HepG2 (cell line): ENCODE results near the gene CCDC6. TPM values are rescaled to one million over a fixed set of nuclear protein-coding genes. Genes with fewer than 3 reads are reported as not detected.

Experiments
- CBX2 ChIP-seq, 2 experiments: fragments of 200-600 bp in 1 of 2; sonication (generic); formaldehyde crosslinking in 1 of 2; IDR thresholded peaks; 2 replicates each; pipeline versions ENCODE4 v1.7.0 to v1.8.1; 2018 to 2022; ENCODE audit warnings: low read depth in 2 of 2, low read length in 1 of 2, mild to moderate bottlenecking in 1 of 2, missing genetic modification reagents in 1 of 2
- EP300 ChIP-seq, 3 experiments: sonication (generic) in 1 of 3; formaldehyde crosslinking in 1 of 3; IDR thresholded peaks; 2 replicates each; pipeline versions ENCODE4 v1.5.1 to v1.6.1; 2011 to 2020; ENCODE audit warnings: low read depth in 2 of 3, low read length in 2 of 3, borderline replicate concordance in 1 of 3, improper control_type of control experiment in 1 of 3, mild to moderate bottlenecking in 1 of 3, missing genetic modification reagents in 1 of 3, moderate library complexity in 1 of 3
- FOXK1 ChIP-seq: sonication (generic); formaldehyde crosslinking; IDR thresholded peaks from 2 replicates; pipeline ENCODE4 v1.4.0; 2020; ENCODE audit warnings: low read depth, missing genetic modification reagents, borderline replicate concordance
- MLLT10 ChIP-seq: sonication (generic); formaldehyde crosslinking; IDR thresholded peaks from 2 replicates; pipeline ENCODE4 v1.4.0; 2020; ENCODE audit warnings: missing genetic modification reagents
- PHF21A ChIP-seq: sonication (generic); formaldehyde crosslinking; IDR thresholded peaks from 2 replicates; pipeline ENCODE4 v1.5.0; 2020; ENCODE audit warnings: mild to moderate bottlenecking, missing genetic modification reagents
- YY1 ChIP-seq: IDR thresholded peaks from 2 replicates; pipeline ENCODE4 v1.6.1; 2011; ENCODE audit warnings: low read length, low read depth, moderate library complexity, mild to moderate bottlenecking; ENCODE audit not compliant: insufficient read depth, insufficient replicate concordance
- ZBTB33 ChIP-seq: sonication (generic); formaldehyde crosslinking; IDR thresholded peaks from 2 replicates; pipeline ENCODE4 v1.4.0; 2020; ENCODE audit warnings: missing genetic modification reagents
- ZFP36L1 ChIP-seq: sonication (generic); formaldehyde crosslinking; IDR thresholded peaks from 2 replicates; pipeline ENCODE4 v1.8.0; 2022; ENCODE audit warnings: mild to moderate bottlenecking, missing genetic modification reagents, moderate library complexity
- ZNF337 ChIP-seq: sonication (generic); formaldehyde crosslinking; IDR thresholded peaks from 2 replicates; pipeline ENCODE4 v1.5.1; 2020; ENCODE audit warnings: missing genetic modification reagents, low read depth, mild to moderate bottlenecking, borderline replicate concordance
- ZNF687 ChIP-seq: sonication (generic); formaldehyde crosslinking; IDR thresholded peaks from 2 replicates; pipeline ENCODE4 v1.5.1; 2020; ENCODE audit warnings: mild to moderate bottlenecking, missing genetic modification reagents, moderate library complexity
- ZNF775 ChIP-seq: sonication (generic); formaldehyde crosslinking; IDR thresholded peaks from 2 replicates; pipeline ENCODE4 v1.4.0; 2020; ENCODE audit warnings: missing genetic modification reagents, mild to moderate bottlenecking, moderate library complexity, borderline replicate concordance
- ZNF878 ChIP-seq: sonication (generic); formaldehyde crosslinking; IDR thresholded peaks from 2 replicates; pipeline ENCODE4 v1.8.1; 2023; ENCODE audit warnings: mild to moderate bottlenecking, missing genetic modification reagents, moderate library complexity
- ZSCAN29 ChIP-seq: sonication (generic); formaldehyde crosslinking; conservative IDR thresholded peaks from 2 replicates; pipeline ENCODE4 v1.4.0; 2020; ENCODE audit warnings: mild to moderate bottlenecking, missing genetic modification reagents
- polyA plus RNA-seq, 8 experiments: library from polyadenylated mRNA; depleted of rRNA in 3 of 8; stranded (reverse) in 7 of 8; unstranded in 1 of 8; fragments of >200 nt; fragmentation: Illumina TruSeq in 4 of 8; extraction: Trizol in 4 of 8; gene quantifications; 2 replicates each; pipeline versions ENCODE4 v1.2.1 to v1.2.3, GENCODE V29; 2011 to 2016; ENCODE audit warnings: low read depth in 4 of 8, missing spikeins in 1 of 8, mixed read lengths in 1 of 8; ENCODE audit not compliant: insufficient read depth in 1 of 8
- total RNA-seq, 5 experiments: library from RNA; depleted of rRNA; stranded (reverse); fragments of >200 nt; fragmentation: Illumina TruSeq; extraction: Trizol; gene quantifications; 2 replicates each; pipeline ENCODE4 v1.2.3, GENCODE V29; 2016; ENCODE audit warnings: low read depth in 1 of 5
- TF ChIP-seq, protein P1 (sequence below): sonication (generic); formaldehyde crosslinking; IDR thresholded peaks from 2 replicates; pipeline ENCODE4 v1.4.0; 2020; ENCODE audit warnings: mild to moderate bottlenecking, missing genetic modification reagents
- TF ChIP-seq, protein P2 (sequence below): sonication (generic); formaldehyde crosslinking; conservative IDR thresholded peaks from 2 replicates; pipeline ENCODE4 v1.8.0; 2022; ENCODE audit warnings: missing genetic modification reagents
- TF ChIP-seq, protein P3 (sequence below): sonication (generic); formaldehyde crosslinking; IDR thresholded peaks from 2 replicates; pipeline ENCODE4 v1.4.0; 2020; ENCODE audit warnings: missing genetic modification reagents

Gene CCDC6
- total and polyA plus RNA-seq, 2 of the 13 experiments (the other 11 are each of a cell fraction or from before 2014, with no cell fraction given): 17.9 to 18.3 TPM

DNA sequence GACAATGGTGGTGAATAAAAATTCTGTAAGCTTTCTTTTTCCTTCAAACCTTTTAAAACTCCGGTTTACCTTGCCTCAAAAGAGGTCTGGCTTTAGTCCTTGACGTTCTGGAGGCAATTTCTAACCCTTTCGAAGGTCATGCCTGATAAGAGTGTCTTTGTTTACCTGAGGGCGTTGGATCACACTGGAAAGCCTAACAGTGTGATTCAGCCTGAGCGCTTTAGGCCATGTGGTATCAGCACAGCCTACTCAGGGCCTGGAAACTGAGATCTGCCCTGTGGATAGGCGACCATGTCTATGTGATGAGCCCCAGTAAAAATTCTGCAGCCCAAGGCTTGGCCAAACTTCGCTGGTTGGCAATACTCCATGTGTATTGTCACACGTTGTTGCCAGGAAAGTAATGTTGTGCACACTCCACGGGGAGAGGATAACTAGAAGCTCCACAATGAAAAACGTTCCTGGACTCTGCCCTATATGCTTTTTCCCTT is 10.7 kb downstream of the CCDC6 start (continued):
- TF ChIP-seq ZBTB33 (CRISPR knock-in tag): 0 out of 2 replicates have a peak, but pooled peaks have one; percentile 17
- no peak for TF ChIP-seq ZNF878 (CRISPR knock-in tag)
- TF ChIP-seq CBX2 (IDR thresholded peaks at IDR 0.05; ENCODE audit: low read depth, low read length): no peak
- no peak for TF ChIP-seq CBX2 (CRISPR knock-in tag; IDR thresholded peaks at IDR 0.05; ENCODE audit: low read depth)
- TF ChIP-seq, protein P1, sequence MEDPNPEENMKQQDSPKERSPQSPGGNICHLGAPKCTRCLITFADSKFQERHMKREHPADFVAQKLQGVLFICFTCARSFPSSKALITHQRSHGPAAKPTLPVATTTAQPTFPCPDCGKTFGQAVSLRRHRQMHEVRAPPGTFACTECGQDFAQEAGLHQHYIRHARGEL (CRISPR knock-in tag): no peak
- TF ChIP-seq, protein P2, sequence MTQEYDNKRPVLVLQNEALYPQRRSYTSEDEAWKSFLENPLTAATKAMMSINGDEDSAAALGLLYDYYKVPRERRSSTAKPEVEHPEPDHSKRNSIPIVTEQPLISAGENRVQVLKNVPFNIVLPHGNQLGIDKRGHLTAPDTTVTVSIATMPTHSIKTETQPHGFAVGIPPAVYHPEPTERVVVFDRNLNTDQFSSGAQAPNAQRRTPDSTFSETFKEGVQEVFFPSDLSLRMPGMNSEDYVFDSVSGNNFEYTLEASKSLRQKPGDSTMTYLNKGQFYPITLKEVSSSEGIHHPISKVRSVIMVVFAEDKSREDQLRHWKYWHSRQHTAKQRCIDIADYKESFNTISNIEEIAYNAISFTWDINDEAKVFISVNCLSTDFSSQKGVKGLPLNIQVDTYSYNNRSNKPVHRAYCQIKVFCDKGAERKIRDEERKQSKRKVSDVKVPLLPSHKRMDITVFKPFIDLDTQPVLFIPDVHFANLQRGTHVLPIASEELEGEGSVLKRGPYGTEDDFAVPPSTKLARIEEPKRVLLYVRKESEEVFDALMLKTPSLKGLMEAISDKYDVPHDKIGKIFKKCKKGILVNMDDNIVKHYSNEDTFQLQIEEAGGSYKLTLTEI: no peak
- TF ChIP-seq YY1: no peak
- no peak for TF ChIP-seq MLLT10 (CRISPR knock-in tag)
- peak; percentile 78; the same call in 1 of the 2 replicates for TF ChIP-seq ZFP36L1 (CRISPR knock-in tag)
- TF ChIP-seq, protein P3, sequence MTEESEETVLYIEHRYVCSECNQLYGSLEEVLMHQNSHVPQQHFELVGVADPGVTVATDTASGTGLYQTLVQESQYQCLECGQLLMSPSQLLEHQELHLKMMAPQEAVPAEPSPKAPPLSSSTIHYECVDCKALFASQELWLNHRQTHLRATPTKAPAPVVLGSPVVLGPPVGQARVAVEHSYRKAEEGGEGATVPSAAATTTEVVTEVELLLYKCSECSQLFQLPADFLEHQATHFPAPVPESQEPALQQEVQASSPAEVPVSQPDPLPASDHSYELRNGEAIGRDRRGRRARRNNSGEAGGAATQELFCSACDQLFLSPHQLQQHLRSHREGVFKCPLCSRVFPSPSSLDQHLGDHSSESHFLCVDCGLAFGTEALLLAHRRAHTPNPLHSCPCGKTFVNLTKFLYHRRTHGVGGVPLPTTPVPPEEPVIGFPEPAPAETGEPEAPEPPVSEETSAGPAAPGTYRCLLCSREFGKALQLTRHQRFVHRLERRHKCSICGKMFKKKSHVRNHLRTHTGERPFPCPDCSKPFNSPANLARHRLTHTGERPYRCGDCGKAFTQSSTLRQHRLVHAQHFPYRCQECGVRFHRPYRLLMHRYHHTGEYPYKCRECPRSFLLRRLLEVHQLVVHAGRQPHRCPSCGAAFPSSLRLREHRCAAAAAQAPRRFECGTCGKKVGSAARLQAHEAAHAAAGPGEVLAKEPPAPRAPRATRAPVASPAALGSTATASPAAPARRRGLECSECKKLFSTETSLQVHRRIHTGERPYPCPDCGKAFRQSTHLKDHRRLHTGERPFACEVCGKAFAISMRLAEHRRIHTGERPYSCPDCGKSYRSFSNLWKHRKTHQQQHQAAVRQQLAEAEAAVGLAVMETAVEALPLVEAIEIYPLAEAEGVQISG (CRISPR knock-in tag): peak; percentile 62
- TF ChIP-seq ZNF687 (CRISPR knock-in tag): no peak
- 0 out of 2 replicates have a peak, but pooled peaks have one; percentile 41 for TF ChIP-seq ZSCAN29 (CRISPR knock-in tag)
- TF ChIP-seq ZNF337 (CRISPR knock-in tag): no peak
- peak; percentile 88; the same call in 1 of the 2 replicates for TF ChIP-seq FOXK1 (CRISPR knock-in tag)
- 0 out of 2 replicates have a peak, but pooled peaks have one; percentile 31 for TF ChIP-seq PHF21A (CRISPR knock-in tag)
- TF ChIP-seq ZNF775 (CRISPR knock-in tag): no peak
- TF ChIP-seq EP300 (IDR thresholded peaks at IDR 0.05; ENCODE audit: low read depth in 2 of 2, low read length in 2 of 2): peak in 1 of 2 experiments; percentile 52; a peak in 2 of 4 replicates
- TF ChIP-seq EP300 (CRISPR knock-in tag; IDR thresholded peaks at IDR 0.05; ENCODE audit: borderline replicate concordance): no peak; the same call in 1 of the 2 replicates
